GM12892 (cell line): ENCODE results near the gene PSME2.

Source experiments
- POLR2A ChIP-seq: IDR thresholded peaks from 2 replicates; pipeline ENCODE4 v1.6.1; 2011; ENCODE audit warnings: low read depth, low read length, control low read depth
- POLR2AphosphoS5 ChIP-seq: IDR thresholded peaks from 2 replicates; pipeline ENCODE4 v1.6.1; 2011; ENCODE audit warnings: low read depth, low read length, control low read depth
- TAF1 ChIP-seq: IDR thresholded peaks from 2 replicates; pipeline ENCODE4 v1.6.1; 2011; ENCODE audit warnings: low read depth, mild to moderate bottlenecking, control low read depth, low read length, borderline replicate concordance

- TF ChIP-seq POLR2A (no peak; the same call in none of the 2 replicates), POLR2AphosphoS5 (no peak; the same call in 1 of the 2 replicates), TAF1 (no peak)
Measured at GRCh38 chr14:24178399-24179178, 32.2 kb upstream of the PSME2 start.
